GM21619 (cell line): ENCODE data around the gene PRCD.

Source experiments
- ATAC-seq: cut with Tn5 transposase; IDR thresholded peaks from one replicate; pipeline ENCODE4 v1.9.1; 2021; ENCODE audit not compliant: unreplicated experiment

Gene PRCD

DNA sequence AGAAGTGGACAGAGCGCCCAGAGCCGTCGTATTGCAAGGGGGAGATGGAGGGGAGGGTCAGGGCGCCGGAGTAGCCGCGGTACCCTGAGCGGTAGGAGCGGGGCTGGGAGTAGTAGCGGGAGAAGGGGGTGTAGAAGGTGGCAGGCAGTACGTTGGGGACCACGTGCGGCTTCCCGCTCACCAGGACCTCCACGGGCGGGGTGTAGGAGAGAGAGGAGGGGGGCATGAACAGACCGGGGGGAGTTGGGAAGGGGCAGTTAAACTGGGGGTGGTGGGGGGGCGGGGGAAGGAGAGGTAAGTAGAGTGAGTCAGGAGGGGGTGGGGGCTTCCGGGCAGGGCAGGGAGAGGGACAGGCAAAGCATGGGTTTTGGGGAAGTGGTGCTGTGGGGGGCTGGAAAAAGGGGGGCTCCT, 29.0 kb downstream of the PRCD start:
- ATAC-seq: no peak

GRCh38 chr17:76569607-76570279, 29.9 kb downstream of the PRCD start:
- no peak for ATAC-seq

DNA sequence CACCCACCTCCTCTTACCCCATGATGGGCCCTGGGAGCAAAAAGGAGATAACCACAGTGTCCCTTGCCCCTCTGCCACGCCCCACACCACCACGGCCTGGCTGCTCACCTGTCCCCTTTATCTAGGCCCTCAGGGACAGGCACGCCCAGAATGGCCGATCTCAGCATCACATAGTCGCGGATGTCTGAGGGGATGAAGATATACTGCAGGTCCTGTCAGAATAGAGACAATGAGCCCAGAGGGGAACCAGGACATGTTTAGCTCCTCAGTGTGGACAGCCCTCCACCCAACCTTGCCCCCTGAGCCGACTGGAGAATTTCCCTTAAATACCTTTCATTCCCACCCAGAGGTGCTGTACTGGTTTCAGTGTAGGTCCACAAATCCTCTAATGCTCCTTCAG, 30.6 kb downstream of the PRCD start:
- ATAC-seq: no peak

- ATAC-seq: no peak
Observed at GRCh38 chr17:76570877-76571471, 31.1 kb downstream of the PRCD start.

- ATAC-seq: no peak
Observed at GRCh38 chr17:76572201-76572910, 32.5 kb downstream of the PRCD start.

GRCh38 chr17:76573096-76573495, 33.3 kb downstream of the PRCD start:
- no peak for ATAC-seq

- ATAC-seq: no peak
Observed at GRCh38 chr17:76574166-76574565, 34.3 kb downstream of the PRCD start.

DNA sequence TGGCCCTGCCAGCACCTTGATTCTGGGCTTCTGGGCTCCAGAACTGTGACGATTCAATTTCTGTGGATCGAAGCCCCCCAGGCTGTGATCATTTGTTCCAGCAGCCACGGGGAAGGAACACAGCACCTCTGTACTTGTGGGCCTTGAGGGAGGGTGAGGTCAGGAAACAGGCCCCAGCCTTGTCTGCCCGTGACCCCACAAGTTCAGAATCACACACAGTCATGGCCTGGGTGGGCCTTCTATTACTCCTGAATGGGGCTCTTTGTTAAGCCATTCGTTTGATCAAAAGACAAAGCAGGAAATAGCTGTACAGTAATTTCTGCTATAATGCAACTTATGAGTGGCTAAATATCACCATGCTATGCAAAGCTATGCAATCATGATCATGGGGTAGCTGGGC, 35.7 kb downstream of the PRCD start:
- ATAC-seq: no peak

- ATAC-seq: no peak
Observed at GRCh38 chr17:76576189-76576588, 36.3 kb downstream of the PRCD start.

- ATAC-seq: no peak
Observed at GRCh38 chr17:76577876-76578275, 38.0 kb downstream of the PRCD start.

GRCh38 chr17:76578376-76578775, 38.5 kb downstream of the PRCD start:
- no peak for ATAC-seq

DNA sequence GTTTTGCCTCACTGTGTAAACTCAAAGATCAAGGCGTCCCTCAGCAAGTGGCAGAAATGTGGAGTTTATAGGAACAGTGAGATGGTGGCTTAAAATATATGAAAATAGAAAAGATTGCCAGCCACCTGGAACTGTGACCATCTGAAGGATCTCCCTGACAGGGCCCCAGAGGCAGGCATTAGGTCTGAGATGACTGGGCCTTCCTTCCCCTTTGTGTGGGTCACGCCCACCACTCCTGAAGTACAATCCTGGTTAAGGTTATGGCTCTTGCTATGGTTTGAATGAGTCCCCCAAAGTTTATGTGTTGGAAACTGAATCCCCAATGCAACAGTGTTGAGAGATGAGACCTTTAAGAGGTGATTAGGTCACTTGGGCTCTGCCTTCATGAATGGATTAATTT, 39.4 kb downstream of the PRCD start:
- no peak for ATAC-seq

GRCh38 chr17:76581515-76581914, 41.7 kb downstream of the PRCD start:
- ATAC-seq: no peak

- ATAC-seq: no peak
Observed at GRCh38 chr17:76582660-76583059, 42.8 kb downstream of the PRCD start.

GRCh38 chr17:76584427-76585032, 44.7 kb downstream of the PRCD start:
- ATAC-seq: no peak

- no peak for ATAC-seq
Observed at GRCh38 chr17:76585033-76585648, 45.3 kb downstream of the PRCD start.

- ATAC-seq: no peak
Observed at GRCh38 chr17:76585649-76586593, 46.1 kb downstream of the PRCD start, which contains the start of gene ST6GALNAC2. Gene ST6GALNAC2, minus strand, starts transcription at chr17:76585860. Its CDS starts 52 bp downstream, at chr17:76585808.

DNA sequence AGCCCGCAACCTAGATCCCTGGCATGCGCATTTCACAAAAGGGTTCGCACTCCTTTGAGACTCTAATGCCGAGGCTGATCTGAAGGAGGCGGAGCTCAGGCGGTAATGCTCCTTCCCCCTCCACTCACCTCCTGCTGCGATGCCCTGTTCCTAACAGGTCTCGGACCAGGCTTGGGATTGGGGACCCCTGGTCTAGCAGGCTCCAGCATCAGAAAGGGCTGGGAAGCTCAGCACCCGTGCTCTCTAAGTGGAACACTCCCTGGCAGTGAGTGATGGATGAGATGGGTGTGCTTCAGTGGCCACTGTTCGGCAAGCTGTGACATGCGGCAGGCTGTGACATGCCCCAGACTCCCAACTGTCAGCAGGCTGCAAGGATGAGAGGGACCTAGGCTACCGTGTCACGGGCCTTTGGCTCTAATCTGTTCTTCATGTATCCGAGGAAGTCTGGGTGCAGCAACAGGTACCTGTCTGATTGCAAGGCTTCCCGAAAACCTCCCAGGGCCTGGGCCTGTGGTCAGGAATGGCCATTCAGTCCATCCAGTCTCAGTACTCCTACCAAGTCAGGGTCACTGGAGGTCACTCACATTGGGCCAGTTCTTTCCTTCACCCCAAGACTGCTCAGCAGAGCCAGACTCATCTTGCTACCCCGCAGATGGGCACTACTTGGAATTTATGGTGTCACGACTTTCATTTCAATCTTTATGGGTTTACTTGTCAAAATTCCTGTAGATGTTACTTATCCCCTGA, 47.1 kb downstream of the PRCD start:
- ATAC-seq: no peak

DNA sequence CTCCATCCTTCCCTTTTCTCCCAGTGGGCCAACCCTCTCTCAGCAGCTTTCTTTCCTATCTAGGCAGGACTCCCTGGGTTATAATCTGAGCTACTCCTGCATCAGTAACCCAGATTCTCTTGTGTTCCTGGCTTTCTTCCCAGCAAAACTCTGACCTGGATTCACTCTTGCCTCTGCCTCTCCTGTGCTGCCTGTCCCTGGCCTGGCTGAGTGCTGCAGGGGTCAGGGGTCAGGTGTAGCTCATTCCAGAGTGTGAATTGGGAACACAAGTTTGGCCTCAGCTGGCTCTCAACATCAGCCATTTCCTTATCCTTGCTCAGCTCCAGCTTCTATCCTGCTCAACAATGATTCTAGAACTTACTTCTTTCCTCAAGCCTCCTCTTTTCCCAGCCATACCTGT, 48.3 kb downstream of the PRCD start:
- no peak for ATAC-seq
